Ishikawa (cell line): Measurements from ENCODE around the gene C10orf53.

ENCODE experiments used
- CEBPB ChIP-seq: IDR thresholded peaks from 2 replicates; pipeline ENCODE4 v1.6.1; 2012
- EP300 ChIP-seq: IDR thresholded peaks from 2 replicates; pipeline ENCODE4 v1.6.1; 2012; ENCODE audit warnings: borderline replicate concordance
- NFIC ChIP-seq: IDR thresholded peaks from 2 replicates; pipeline ENCODE4 v1.6.1; 2012
- RAD21 ChIP-seq: IDR thresholded peaks from 2 replicates; pipeline ENCODE4 v1.6.1; 2012; ENCODE audit warnings: low read depth
- REST ChIP-seq: IDR thresholded peaks from 2 replicates; pipeline ENCODE4 v1.6.1; 2012; ENCODE audit warnings: low read depth, mild to moderate bottlenecking
- TAF1 ChIP-seq: IDR thresholded peaks from 2 replicates; pipeline ENCODE4 v1.6.1; 2012; ENCODE audit warnings: low read depth, mild to moderate bottlenecking
- TEAD4 ChIP-seq: IDR thresholded peaks from 2 replicates; pipeline ENCODE4 v1.6.1; 2012
- USF1 ChIP-seq: IDR thresholded peaks from 2 replicates; pipeline ENCODE4 v1.6.1; 2012
- YY1 ChIP-seq: IDR thresholded peaks from 2 replicates; pipeline ENCODE4 v1.6.1; 2012; ENCODE audit warnings: low read depth

GRCh38 chr10:49666685-49667084 is 12.8 kb upstream of the C10orf53 start:
- no peak for TF ChIP-seq YY1
- no peak for TF ChIP-seq CEBPB
- TF ChIP-seq NFIC: no peak
- TF ChIP-seq EP300: no peak
- TF ChIP-seq USF1: no peak
- TF ChIP-seq RAD21: no peak
- TF ChIP-seq TAF1: no peak
- TF ChIP-seq REST: no peak
- TF ChIP-seq TEAD4: no peak
